ENCODE data around the gene GHR. TPM values are rescaled to one million over a fixed set of nuclear protein-coding genes. Genes with fewer than 3 reads are reported as not detected.

Gene GHR
- total RNA-seq, 2 experiments from 2014 or later: not detected

DNA sequence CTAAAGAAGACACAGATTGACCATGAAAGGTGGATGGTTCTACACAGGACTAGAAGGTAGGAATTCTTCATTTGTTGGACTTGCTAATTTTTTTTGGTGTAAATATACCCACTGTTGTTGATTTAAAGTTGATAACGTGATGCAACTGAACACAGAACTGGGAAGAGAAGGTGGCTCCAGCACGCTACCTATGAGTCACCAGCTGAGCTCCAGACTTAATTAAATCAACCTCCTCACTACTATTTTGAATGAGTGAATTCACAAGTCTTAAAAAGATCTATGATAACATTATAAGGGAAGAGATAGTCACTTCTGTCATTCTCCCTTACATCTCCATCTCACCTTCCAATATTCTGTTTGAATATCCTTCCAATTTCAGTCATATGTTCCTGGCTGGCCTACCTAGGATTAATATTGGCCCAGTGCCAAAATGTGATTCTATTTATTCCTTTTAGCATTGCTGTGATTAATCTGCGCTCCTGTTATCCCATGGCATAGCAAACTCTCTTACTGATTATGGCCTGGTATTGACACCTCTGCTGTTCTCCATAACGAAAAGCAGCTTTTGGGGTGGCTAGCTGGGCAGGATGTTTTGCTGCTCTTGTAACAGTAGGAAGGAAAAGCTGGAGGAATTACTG is 197.5 kb downstream of the GHR start:
- no peak overlapping the region for H3K27ac Mint-ChIP-seq
- no peak overlapping the region for H3K4me3 Mint-ChIP-seq
- H3K4me1 Mint-ChIP-seq: no peaks in the 10 kb centered on the region
- CTCF ChIA-PET: no interaction called here
- H3K27me3 Mint-ChIP-seq: peaks cover 9% of the 10 kb centered on the region
- DNase-seq (no peak), ATAC-seq (no peak)
- no peaks in the 10 kb centered on the region for H3K9me3 Mint-ChIP-seq (ENCODE audit: low read depth)
- H3K36me3 Mint-ChIP-seq: no peaks in the 10 kb centered on the region

DNA sequence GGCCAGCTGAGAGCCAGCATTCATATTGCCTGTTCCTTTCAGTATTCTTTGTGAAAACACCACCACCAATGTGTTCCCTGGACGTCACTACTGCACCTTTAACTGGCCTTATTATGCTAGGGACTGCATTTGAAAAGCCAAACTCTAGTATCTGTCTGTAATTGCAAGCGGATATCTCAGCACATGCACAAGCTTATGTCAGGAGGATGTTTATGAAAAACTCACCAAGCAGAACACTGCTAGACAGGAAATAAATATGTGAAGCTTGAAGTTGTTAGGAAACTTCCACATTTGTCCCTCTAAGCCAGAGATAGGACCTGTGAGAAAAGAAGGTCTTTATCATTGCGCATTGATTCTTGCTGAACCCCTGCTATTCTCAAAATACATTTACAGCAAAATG is 198.0 kb downstream of the GHR start:
- CTCF ChIA-PET: no interaction called here
- Mint-ChIP-seq H3K9me3 (ENCODE audit: low read depth) (no peaks in the 10 kb centered on the region), H3K27me3 (peaks cover 11% of the 10 kb centered on the region), H3K4me3 (no peak overlapping the region), H3K4me1 (no peaks in the 10 kb centered on the region), H3K27ac (no peak overlapping the region), H3K36me3 (no peaks in the 10 kb centered on the region)
- ATAC-seq: no peak
- no peak for DNase-seq

DNA sequence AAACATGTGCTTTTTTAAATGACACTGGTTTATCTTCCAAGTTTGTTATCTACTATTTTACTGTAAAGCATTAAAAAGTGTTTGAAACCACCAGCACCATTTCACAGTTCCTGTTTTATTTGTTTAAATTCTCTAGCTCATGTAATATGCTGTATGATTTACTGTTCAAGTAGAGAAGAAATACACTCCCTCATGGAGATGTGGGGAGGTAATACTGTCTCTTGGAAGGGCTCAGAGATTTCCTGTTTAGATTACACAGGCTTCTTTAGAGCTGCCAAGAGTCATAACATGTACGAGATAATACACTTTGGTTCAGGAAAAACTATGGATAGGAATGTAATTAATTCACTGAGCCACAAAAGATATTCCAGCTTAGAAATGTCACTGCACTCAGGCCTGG is 198.4 kb downstream of the GHR start:
- Mint-ChIP-seq H3K27ac (no peak overlapping the region), H3K4me3 (no peak overlapping the region), H3K4me1 (no peaks in the 10 kb centered on the region), H3K27me3 (peaks cover 10% of the 10 kb centered on the region), H3K36me3 (no peaks in the 10 kb centered on the region), H3K9me3 (ENCODE audit: low read depth) (no peaks in the 10 kb centered on the region)
- CTCF ChIA-PET: no interaction called here
- DNase-seq (no peak), ATAC-seq (no peak)

DNA sequence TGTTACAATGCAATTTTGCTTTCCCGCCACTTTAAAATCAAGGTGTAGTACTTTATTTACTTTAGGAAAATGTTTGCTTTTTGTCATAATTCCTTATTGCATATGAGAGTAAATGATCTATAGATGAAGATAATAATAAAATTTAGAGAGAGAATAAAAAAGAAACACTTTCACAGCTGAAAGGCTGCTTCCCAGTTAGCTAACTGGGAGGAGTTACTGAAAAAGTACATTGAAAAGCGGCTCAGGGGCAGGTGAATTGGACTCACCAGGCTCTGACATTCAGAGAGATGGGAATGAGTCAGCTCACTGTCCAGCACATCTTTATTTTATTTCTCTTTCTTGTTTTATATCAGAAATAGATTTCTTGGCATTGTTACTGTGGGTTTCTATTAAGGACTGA is 201.7 kb downstream of the GHR start:
- H3K27ac Mint-ChIP-seq: no peak overlapping the region
- ATAC-seq (no peak), DNase-seq (no peak)
- H3K27me3 Mint-ChIP-seq: peaks cover 5% of the 10 kb centered on the region
- no peaks in the 10 kb centered on the region for H3K36me3 Mint-ChIP-seq
- H3K9me3 Mint-ChIP-seq (ENCODE audit: low read depth): no peaks in the 10 kb centered on the region
- H3K4me3 Mint-ChIP-seq: no peak overlapping the region
- H3K4me1 Mint-ChIP-seq: no peaks in the 10 kb centered on the region
- CTCF ChIA-PET: interaction anchor here (1.3 kb wide), 1 partner anchor 19 kb away, joined by 3 read pairs; no protein-coding TSS in a partner anchor

DNA sequence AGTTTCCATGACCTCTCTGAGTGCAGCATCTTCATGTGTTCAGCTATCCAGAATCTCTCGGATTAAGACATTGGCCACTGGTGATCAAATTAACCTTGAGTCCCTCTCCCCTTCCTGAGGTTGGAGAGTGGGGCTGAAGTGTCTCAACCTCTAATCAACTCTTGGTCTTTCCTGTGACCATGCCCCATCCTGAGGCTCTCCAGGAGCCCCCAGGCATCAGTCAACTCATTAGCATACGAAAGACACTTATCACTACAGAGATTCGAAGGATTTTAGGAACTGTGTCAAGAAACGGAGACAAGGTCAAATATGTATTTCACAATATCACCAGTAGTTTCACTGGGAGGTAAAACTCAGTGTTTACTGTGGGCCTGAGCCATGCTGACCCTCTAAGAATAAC is 203.2 kb downstream of the GHR start:
- peaks cover 5% of the 10 kb centered on the region for H3K27me3 Mint-ChIP-seq
- CTCF ChIA-PET: no interaction called here
- H3K4me1 Mint-ChIP-seq: no peaks in the 10 kb centered on the region
- H3K36me3 Mint-ChIP-seq: no peaks in the 10 kb centered on the region
- H3K9me3 Mint-ChIP-seq (ENCODE audit: low read depth): no peaks in the 10 kb centered on the region
- no peak overlapping the region for H3K27ac Mint-ChIP-seq
- H3K4me3 Mint-ChIP-seq: no peak overlapping the region
- ATAC-seq (no peak), DNase-seq (no peak)

DNA sequence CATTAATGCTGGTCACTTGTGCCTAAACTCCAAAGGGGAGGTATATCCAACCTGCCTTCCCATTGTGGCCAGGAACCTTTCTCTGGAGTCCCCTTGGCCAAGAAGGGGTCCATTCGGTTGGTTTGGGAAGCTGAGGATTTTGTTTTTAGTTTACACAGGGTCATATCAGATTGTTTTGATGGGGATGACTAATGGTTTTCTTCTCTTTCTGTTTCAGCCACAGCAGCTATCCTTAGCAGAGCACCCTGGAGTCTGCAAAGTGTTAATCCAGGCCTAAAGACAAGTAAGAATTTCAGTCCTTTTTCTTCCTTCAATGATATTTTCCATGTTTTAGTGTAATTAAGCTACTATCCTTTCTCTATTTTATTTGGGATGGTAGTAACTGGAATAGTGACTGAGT is 205.6 kb downstream of the GHR start:
- no peak for DNase-seq
- peaks cover 11% of the 10 kb centered on the region for H3K27me3 Mint-ChIP-seq
- H3K27ac Mint-ChIP-seq: no peak overlapping the region
- H3K4me3 Mint-ChIP-seq: no peak overlapping the region
- no peaks in the 10 kb centered on the region for H3K36me3 Mint-ChIP-seq
- CTCF ChIA-PET: no interaction called here
- ATAC-seq: no peak
- H3K9me3 Mint-ChIP-seq (ENCODE audit: low read depth): no peaks in the 10 kb centered on the region
- no peaks in the 10 kb centered on the region for H3K4me1 Mint-ChIP-seq

DNA sequence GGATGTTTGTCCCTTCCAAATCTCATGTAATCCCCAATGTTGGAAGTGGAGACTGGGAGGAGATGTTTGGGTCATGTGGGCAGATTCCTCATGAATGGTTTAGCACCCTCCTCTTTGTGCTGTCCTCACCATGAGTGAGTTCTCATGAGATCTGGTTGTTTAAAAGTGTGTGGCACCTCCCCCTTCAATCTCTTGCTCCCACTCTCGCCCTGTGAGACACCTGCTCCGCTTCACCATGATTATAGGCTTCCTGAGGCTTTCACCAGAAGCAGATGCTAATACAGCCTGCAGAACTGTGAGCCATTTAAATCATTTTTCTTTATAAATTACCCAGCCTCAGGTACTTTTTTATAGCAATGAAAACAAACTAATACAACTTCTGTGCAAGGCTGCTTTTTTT is 206.0 kb downstream of the GHR start:
- Mint-ChIP-seq H3K27ac (no peak overlapping the region), H3K27me3 (peaks cover 12% of the 10 kb centered on the region), H3K4me1 (no peaks in the 10 kb centered on the region), H3K4me3 (no peak overlapping the region), H3K36me3 (no peaks in the 10 kb centered on the region), H3K9me3 (ENCODE audit: low read depth) (no peaks in the 10 kb centered on the region)
- no peak for ATAC-seq
- CTCF ChIA-PET: no interaction called here
- DNase-seq: no peak

DNA sequence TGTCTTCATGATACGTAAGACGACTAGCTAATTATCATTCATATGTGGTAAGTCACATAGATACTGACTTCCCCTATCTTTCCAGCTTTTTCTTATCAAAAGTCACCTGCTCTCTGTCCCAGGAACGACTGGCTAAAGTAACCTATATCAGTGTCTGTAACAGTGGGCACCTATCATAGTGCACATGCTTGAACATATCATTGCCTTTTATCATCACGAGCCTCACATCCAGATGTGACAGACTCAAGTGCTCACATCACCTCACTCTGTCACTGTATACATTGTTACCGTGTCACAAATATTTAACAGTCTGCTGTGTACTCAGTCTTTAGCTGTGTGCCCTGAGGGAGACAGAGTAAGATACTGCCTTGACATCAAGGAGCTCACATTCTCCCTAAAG is 208.0 kb downstream of the GHR start:
- Mint-ChIP-seq H3K9me3 (ENCODE audit: low read depth) (no peaks in the 10 kb centered on the region), H3K36me3 (no peaks in the 10 kb centered on the region), H3K4me1 (no peaks in the 10 kb centered on the region), H3K4me3 (no peak overlapping the region), H3K27me3 (peaks cover 13% of the 10 kb centered on the region), H3K27ac (no peak overlapping the region)
- ATAC-seq (no peak), DNase-seq (no peak)
- CTCF ChIA-PET: no interaction called here

DNA sequence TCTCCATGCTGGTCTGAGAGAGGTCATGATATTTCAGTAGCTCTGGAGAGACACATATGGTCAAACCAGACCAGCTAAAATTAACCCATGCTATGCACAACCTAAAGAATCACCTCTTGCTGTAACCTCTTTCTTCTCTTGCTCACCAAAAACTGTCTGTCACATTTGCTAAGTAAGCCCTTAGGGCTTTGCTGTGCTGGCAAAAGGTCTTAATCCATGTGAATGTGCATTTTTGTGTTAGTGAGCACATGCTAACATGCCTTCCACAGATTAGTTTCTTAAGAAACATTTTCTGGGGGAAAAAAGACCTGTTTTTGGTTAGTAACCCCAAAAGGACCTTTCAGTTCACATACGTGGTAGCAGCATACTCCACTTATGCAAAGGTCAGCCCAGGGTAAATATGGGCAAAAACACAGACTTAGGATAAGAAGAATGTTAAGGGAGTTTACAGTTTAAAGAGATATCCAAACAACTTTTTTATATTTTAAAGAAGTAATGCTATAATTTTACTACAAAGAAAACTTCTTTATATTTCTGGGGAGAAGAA is 209.2 kb downstream of the GHR start:
- Mint-ChIP-seq H3K36me3 (no peaks in the 10 kb centered on the region), H3K27ac (no peak overlapping the region), H3K9me3 (ENCODE audit: low read depth) (no peaks in the 10 kb centered on the region), H3K4me1 (no peaks in the 10 kb centered on the region), H3K27me3 (peaks cover 10% of the 10 kb centered on the region), H3K4me3 (no peak overlapping the region)
- DNase-seq (no peak), ATAC-seq (no peak)
- CTCF ChIA-PET: no interaction called here

DNA sequence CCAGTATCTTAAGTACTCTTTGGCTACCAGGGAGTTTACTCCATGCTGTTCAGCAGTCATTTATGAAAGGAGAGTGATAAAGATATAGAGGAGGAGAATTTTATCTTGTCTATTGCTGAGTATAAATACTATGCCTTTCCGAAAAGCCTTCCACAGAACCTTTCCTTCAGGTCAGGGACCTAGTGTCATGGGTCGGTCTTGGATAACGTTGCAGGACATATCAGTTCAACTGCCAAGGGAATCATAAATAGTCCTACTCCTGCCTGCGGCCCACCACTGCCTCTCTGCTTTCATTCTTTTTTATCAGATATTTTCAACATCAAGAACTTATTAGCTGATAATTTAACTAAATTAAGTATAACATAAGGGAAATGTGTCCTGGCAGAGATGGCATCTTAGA is 211.3 kb downstream of the GHR start:
- Mint-ChIP-seq H3K9me3 (ENCODE audit: low read depth) (no peaks in the 10 kb centered on the region), H3K27ac (no peak overlapping the region), H3K36me3 (no peaks in the 10 kb centered on the region), H3K4me3 (no peak overlapping the region), H3K4me1 (no peaks in the 10 kb centered on the region), H3K27me3 (peaks cover 12% of the 10 kb centered on the region)
- ATAC-seq (no peak), DNase-seq (no peak)
- CTCF ChIA-PET: no interaction called here

DNA sequence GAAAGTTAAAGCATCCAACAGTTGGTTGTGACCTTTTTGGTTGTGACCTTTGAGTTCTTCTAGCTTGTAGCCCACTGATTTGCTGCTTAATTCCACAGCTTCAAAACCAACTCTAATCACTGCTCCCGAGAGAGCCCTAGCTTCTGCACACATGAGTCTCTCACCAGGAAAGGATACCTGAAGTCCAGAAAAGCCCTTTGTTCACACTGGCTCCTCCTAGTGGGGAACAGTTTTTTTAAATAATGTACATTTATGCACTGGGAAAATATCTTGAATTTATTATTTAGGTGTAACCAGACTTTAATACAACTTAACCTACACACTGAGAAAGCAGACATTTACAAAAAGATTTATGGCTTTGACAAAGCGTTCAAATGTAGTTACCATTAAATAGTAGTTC is 213.2 kb downstream of the GHR start:
- Mint-ChIP-seq H3K9me3 (ENCODE audit: low read depth) (no peaks in the 10 kb centered on the region), H3K36me3 (no peaks in the 10 kb centered on the region), H3K27me3 (peaks cover 18% of the 10 kb centered on the region), H3K27ac (no peak overlapping the region), H3K4me3 (no peak overlapping the region), H3K4me1 (no peaks in the 10 kb centered on the region)
- ATAC-seq (no peak), DNase-seq (no peak)
- CTCF ChIA-PET: no interaction called here

DNA sequence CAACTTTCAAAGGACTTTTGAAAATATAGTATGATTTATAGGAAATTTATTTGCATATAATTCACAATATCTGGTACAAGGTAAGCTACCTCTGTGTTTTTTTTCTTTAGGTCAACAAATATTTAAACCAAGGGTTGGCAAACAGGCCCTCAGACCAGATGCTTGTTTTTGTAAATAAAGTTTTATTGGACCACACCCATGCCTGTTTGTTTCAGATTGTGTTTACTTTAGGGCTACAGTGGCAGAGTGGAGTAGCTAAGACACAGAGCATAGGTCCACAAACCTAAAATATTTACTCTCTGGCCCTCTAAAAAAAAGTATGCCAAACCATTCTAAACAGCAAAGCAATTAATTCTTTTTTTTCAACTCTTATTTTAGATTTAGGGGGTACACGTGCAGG is 213.7 kb downstream of the GHR start:
- Mint-ChIP-seq H3K9me3 (ENCODE audit: low read depth) (no peaks in the 10 kb centered on the region), H3K4me3 (no peak overlapping the region), H3K4me1 (no peaks in the 10 kb centered on the region), H3K27me3 (peaks cover 21% of the 10 kb centered on the region), H3K36me3 (no peaks in the 10 kb centered on the region), H3K27ac (no peak overlapping the region)
- DNase-seq (no peak), ATAC-seq (no peak)
- CTCF ChIA-PET: interaction anchor here (0.8 kb wide), 1 partner anchor 20 kb away, joined by 3 read pairs; no protein-coding TSS in a partner anchor

DNA sequence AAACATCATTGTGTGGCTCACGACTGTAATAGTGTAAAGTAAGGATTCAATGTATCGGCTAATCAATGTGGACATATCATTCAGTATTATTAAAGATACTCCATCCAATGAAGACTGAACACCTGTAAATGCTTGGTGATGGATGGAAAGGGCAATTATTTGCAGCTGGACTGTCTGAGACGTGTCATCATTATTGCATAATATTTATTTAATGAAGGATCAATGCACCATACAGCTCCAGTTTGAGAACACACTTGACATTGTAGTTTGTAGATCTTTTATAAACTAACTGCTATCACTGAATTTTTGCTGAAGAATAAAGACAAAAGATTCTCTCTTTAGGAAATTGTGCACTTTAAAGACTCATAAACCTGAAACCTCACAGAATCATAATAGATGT is 215.7 kb downstream of the GHR start:
- Mint-ChIP-seq H3K27ac (no peak overlapping the region), H3K36me3 (no peaks in the 10 kb centered on the region), H3K27me3 (peaks cover 24% of the 10 kb centered on the region), H3K4me1 (no peaks in the 10 kb centered on the region), H3K4me3 (no peak overlapping the region), H3K9me3 (ENCODE audit: low read depth) (no peaks in the 10 kb centered on the region)
- no peak for DNase-seq
- CTCF ChIA-PET: no interaction called here
- ATAC-seq: no peak

DNA sequence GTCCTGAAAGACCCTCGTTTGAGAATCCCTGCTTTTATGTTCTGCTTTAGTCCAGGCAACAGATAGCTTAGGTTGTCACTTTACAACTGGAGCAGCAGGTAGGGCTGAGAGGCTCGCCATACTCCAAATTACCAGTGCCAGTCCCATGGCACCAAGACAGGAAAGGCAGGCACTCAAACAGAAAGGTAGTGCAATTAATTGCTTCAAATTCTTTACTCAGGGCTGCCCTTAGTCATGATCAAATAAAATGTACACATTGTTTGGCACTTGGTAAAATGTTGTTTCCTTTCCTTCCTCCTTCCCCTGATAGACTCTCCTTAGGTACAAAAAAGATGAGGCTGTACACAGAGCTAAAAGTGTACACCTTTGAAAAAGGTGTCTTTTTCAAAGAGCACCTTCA is 217.6 kb downstream of the GHR start:
- CTCF ChIA-PET: no interaction called here
- Mint-ChIP-seq H3K4me1 (no peaks in the 10 kb centered on the region), H3K4me3 (no peak overlapping the region), H3K9me3 (ENCODE audit: low read depth) (no peaks in the 10 kb centered on the region), H3K27ac (no peak overlapping the region), H3K36me3 (no peaks in the 10 kb centered on the region), H3K27me3 (peaks cover 23% of the 10 kb centered on the region)
- no peak for ATAC-seq
- DNase-seq: no peak
